Transverse colon (tissue), 4 donors: ENCODE measurements around the gene CARMIL1. TPM values are rescaled to one million over a fixed set of nuclear protein-coding genes. Genes with fewer than 3 reads are reported as not detected.
"Not testable (repeated sequence)": the region's sequence is repeated elsewhere in the genome, so short reads cannot be mapped to it uniquely, and the experiment has no call there.

Experiments used
- DNase-seq: peaks from one replicate; pipeline ENCODE4 v3.0.0-alpha.2; 2019
- H3K27ac ChIP-seq, 4 donors: fragments of 200-600 bp; sonication (generic); 2 replicates each; pipeline ENCODE4 v1.5.1; 2016 to 2018; ENCODE audit warnings: inconsistent platforms in 4 of 4
- H3K27me3 ChIP-seq: fragments of 200-600 bp; sonication (generic); 2 replicates; pipeline ENCODE4 v1.5.1; 2017; ENCODE audit warnings: inconsistent platforms
- H3K36me3 ChIP-seq, 4 donors: fragments of 200-600 bp; sonication (generic); 2 replicates each; pipeline ENCODE4 v1.5.1; 2017 to 2019; ENCODE audit warnings: inconsistent platforms in 4 of 4
- H3K4me1 ChIP-seq, 4 donors: fragments of 200-600 bp; sonication (generic); 2 replicates each; pipeline ENCODE4 v1.5.1; 2017 to 2020; ENCODE audit warnings: inconsistent platforms in 4 of 4
- H3K4me3 ChIP-seq, 4 donors: fragments of 200-600 bp; sonication (generic); 1 replicate in 1 of 4; 2 replicates in 3 of 4; pipeline versions ENCODE4 v1.5.1 to v1.6.1; 2017 to 2019; ENCODE audit warnings: inconsistent platforms in 4 of 4
- H3K9me3 ChIP-seq, 2 donors: fragments of 200-600 bp; sonication (generic); 2 replicates each; pipeline ENCODE4 v1.5.1; 2017 to 2019; ENCODE audit warnings: inconsistent platforms in 2 of 2
- EP300 ChIP-seq: sonication (generic); formaldehyde crosslinking; IDR thresholded peaks from one replicate; pipeline ENCODE4 v1.6.1; 2017; ENCODE audit warnings: antibody characterized with exemption, low read depth
- POLR2A ChIP-seq: fragments of 450-650 bp; IDR thresholded peaks from one replicate; pipeline ENCODE4 v1.6.1; 2016; ENCODE audit warnings: antibody characterized with exemption, mild to moderate bottlenecking, moderate library complexity
- POLR2AphosphoS5 ChIP-seq, 3 donors: sonication (generic); formaldehyde crosslinking; IDR thresholded peaks; one replicate each; pipeline ENCODE4 v1.6.1; 2016; ENCODE audit warnings: antibody characterized with exemption in 3 of 3
- WGBS, 2 donors: methylation state at CpG; one replicate each; pipeline ENCODE4 v1.1.5; 2018; ENCODE audit warnings: low coverage in 1 of 2; 5-methylcytosine and 5-hydroxymethylcytosine counted together
- in situ Hi-C, 4 donors: fragments of 200-750 bp; cut with MboI; loops; one replicate each; pipeline versions ENCODE4 v1.15.0 to v1.15.1; 2017; ENCODE audit warnings: low sequenced_read_pairs in 3 of 4, low pct_ligation_motif_present in 1 of 4, low pct_unique_long_range_greater_than_20kb in 1 of 4
- intact Hi-C: fragments of 100-400 bp; cut with DNase I; formaldehyde crosslinking; loops from one replicate; pipeline ENCODE4 v1.15.1; 2023; ENCODE audit warnings: low total_unique reads
- total RNA-seq, 4 donors: library from RNA; depleted of rRNA; stranded (reverse); fragments of >200 nt; gene quantifications; one replicate each; pipeline ENCODE4 v1.1.0, GENCODE V29; 2016
- TF ChIP-seq, protein P1 (sequence below), 5 experiments: fragments of 200-600 bp in 3 of 5; fragments of 450-650 bp in 2 of 5; sonication (generic) in 3 of 5; IDR thresholded peaks; 1 replicate in 2 of 5; 2 replicates in 3 of 5; pipeline ENCODE4 v1.5.1; 2016 to 2017; ENCODE audit warnings: antibody characterized with exemption in 5 of 5, inconsistent platforms in 3 of 5, mild to moderate bottlenecking in 2 of 5, moderate library complexity in 1 of 5

The CARMIL1 gene
- total RNA-seq, 4 donors from 2014 or later = 25.1 to 93.5 (median 61.0) TPM

DNA sequence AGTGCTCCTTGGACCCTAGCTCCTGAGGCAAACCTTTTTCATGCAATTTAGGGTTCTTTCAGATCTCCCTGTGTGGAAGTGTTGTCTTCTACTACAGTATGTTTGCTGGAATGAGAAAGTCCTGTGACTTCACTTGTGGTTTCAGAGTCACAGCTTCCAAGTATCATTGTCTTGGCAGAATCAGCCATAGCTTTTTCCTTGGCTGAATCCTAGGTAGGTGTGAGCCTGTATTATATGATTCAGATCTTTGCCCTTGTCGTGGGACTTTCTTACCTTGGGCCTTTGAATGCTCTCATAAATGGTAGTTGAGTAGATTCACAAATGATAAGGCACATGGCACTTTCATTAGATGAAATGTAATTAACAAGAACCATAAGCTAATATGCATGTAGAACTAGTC lies 16.5 kb downstream of the CARMIL1 start:
- H3K9me3 ChIP-seq = no peaks in the 10 kb centered on the region
- H3K4me1 ChIP-seq = peaks cover 0 to 16% (median 7%) of the 10 kb centered on the region in 4 donors
- TF ChIP-seq, protein P1, sequence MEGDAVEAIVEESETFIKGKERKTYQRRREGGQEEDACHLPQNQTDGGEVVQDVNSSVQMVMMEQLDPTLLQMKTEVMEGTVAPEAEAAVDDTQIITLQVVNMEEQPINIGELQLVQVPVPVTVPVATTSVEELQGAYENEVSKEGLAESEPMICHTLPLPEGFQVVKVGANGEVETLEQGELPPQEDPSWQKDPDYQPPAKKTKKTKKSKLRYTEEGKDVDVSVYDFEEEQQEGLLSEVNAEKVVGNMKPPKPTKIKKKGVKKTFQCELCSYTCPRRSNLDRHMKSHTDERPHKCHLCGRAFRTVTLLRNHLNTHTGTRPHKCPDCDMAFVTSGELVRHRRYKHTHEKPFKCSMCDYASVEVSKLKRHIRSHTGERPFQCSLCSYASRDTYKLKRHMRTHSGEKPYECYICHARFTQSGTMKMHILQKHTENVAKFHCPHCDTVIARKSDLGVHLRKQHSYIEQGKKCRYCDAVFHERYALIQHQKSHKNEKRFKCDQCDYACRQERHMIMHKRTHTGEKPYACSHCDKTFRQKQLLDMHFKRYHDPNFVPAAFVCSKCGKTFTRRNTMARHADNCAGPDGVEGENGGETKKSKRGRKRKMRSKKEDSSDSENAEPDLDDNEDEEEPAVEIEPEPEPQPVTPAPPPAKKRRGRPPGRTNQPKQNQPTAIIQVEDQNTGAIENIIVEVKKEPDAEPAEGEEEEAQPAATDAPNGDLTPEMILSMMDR (IDR thresholded peaks at IDR 0.05) = no peak
- TF ChIP-seq POLR2A (no peak), POLR2AphosphoS5 (IDR thresholded peaks at IDR 0.05) (no peak), EP300 (no peak)
- H3K36me3 ChIP-seq = no peaks in the 10 kb centered on the region
- in situ Hi-C loops = no loop called here
- no peak for DNase-seq
- peak overlapping the region in 1 of 4 donors; percentile 57 for H3K27ac ChIP-seq
- H3K4me3 ChIP-seq = no peak overlapping the region
- intact Hi-C loops = no loop called here
- whole genome bisulfite sequencing, 2 donors = 20 to 43% methylated on average over 1 of the region's 1 CpG
- H3K27me3 ChIP-seq = no peaks in the 10 kb centered on the region

DNA sequence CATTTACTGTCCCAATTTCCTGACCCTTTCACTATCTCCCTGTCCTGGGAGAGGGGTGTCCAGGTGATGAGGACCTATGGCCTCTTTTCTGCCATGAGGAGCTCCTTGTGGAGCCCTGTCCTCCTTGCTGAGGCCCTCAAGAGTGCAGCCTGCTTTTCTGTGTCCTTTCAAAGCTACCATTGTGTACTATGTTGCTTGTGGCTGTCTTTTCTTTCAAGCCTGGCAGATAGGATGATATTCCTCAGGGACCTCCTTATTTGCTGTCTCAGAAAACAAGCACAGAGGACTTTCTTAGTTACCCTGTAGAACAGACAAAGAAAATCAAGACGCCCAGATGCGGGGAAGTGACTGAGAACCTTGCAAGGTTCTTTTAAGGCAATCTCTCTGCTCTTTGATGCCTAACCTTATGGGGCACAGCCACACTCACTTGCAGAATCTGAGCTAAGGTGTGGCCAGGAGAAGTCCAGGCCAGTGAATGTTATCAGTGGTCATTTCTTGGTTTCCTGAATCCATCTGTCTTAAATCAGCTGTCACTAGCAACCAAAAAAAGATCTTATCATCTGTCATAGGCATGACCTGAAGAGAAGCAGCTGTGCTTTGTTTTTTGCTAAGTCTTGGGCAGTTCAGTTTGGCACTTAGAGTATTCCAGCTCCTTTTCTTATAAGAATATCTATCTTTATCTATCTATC lies 17.2 kb downstream of the CARMIL1 start:
- peak overlapping the region in 3 of 4 donors; percentile 47 to 57 (median 55) for H3K27ac ChIP-seq
- DNase-seq = no peak
- TF ChIP-seq, protein P1 (IDR thresholded peaks at IDR 0.05) = no peak
- TF ChIP-seq POLR2A (no peak), POLR2AphosphoS5 (IDR thresholded peaks at IDR 0.05) (no peak), EP300 (no peak)
- 97% methylated on average over 2 of the region's 2 CpGs; no CpG with 5 or more reads in 1 of the 2 donors for WGBS, 2 donors
- H3K36me3 ChIP-seq = no peaks in the 10 kb centered on the region
- H3K4me3 ChIP-seq = no peak overlapping the region
- H3K4me1 ChIP-seq = peaks cover 0 to 20% (median 9%) of the 10 kb centered on the region in 4 donors
- H3K27me3 ChIP-seq = no peaks in the 10 kb centered on the region
- in situ Hi-C loops (no loop called here), intact Hi-C loops (no loop called here)
- H3K9me3 ChIP-seq = no peaks in the 10 kb centered on the region

DNA sequence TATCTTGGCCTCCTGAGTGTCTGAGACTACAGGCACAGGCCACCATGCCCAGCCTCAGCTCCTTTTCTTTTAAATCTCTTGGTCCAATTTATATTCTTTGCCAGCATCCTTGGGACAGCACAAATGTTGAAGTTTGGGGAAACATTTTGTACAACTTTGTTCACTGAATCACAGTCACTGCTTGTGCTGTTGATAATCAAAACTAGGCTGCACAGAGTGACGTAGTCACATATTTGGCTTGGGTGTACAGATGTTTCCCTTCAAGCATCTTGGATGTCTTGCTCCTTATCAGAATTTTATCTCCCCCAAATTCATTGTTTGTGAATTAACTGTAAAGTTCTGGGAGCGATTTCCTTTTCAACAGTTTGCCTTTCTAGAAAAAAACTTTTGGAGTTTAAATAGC lies 17.9 kb downstream of the CARMIL1 start:
- TF ChIP-seq, protein P1 (IDR thresholded peaks at IDR 0.05) = no peak
- TF ChIP-seq POLR2A (no peak), POLR2AphosphoS5 (IDR thresholded peaks at IDR 0.05) (peak in 1 of 3 donors; percentile 62), EP300 (no peak)
- Histone ChIP-seq H3K36me3 (no peaks in the 10 kb centered on the region), H3K27ac (peak overlapping the region in 3 of 4 donors; percentile 47 to 57 (median 55)), H3K4me3 (no peak overlapping the region), H3K4me1 (peaks cover 0 to 27% (median 13%) of the 10 kb centered on the region in 4 donors), H3K27me3 (no peaks in the 10 kb centered on the region), H3K9me3 (no peaks in the 10 kb centered on the region)
- intact Hi-C loops (no loop called here), in situ Hi-C loops (no loop called here)
- no peak for DNase-seq
- 31 to 57% methylated on average over 2 of the region's 2 CpGs for WGBS, 2 donors

DNA sequence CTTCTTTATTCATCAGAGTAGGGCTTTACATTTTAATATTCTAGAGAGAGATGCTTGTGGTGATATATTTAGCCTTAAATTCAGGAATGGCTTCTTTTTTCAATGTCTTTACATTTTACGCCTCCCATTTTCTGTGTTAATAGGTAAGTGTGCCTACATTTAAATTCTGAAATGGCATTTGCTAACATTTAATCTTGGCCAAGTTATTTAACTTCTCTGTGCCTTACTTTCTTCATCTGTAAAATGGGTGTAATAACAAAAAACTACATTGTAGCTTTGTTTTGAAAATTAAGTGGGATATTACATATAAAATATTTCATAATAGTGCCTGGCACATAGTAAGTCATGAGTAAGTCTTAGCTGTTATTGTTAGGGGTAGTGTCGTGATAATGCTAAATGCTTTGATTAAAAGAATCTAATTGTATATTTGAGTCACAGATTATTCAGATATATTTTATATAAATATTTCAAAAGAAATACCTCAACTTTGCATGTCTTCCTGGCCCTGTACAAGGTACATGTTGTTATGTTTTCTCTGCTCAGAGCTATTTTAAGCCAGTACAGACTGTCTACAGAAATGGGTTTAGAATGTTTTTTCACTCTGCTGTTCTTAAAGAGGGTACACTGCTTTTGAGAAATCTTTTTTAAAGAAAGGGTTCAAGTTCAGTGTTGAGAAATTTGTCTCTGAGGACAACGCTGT lies 18.8 kb downstream of the CARMIL1 start:
- H3K27ac ChIP-seq = peak overlapping the region in 3 of 4 donors; percentile 16 to 57 (median 17)
- WGBS, 2 donors = 81 to 87% methylated on average over 3 of the region's 3 CpGs
- H3K4me3 ChIP-seq = no peak overlapping the region
- no peak for DNase-seq
- in situ Hi-C loops = no loop called here
- H3K9me3 ChIP-seq = no peaks in the 10 kb centered on the region
- H3K27me3 ChIP-seq = no peaks in the 10 kb centered on the region
- TF ChIP-seq POLR2A (no peak), POLR2AphosphoS5 (IDR thresholded peaks at IDR 0.05) (no peak), EP300 (no peak)
- TF ChIP-seq, protein P1 (IDR thresholded peaks at IDR 0.05) = no peak
- intact Hi-C loops = no loop called here
- H3K4me1 ChIP-seq = peaks cover 0 to 36% (median 19%) of the 10 kb centered on the region in 4 donors
- no peaks in the 10 kb centered on the region for H3K36me3 ChIP-seq

DNA sequence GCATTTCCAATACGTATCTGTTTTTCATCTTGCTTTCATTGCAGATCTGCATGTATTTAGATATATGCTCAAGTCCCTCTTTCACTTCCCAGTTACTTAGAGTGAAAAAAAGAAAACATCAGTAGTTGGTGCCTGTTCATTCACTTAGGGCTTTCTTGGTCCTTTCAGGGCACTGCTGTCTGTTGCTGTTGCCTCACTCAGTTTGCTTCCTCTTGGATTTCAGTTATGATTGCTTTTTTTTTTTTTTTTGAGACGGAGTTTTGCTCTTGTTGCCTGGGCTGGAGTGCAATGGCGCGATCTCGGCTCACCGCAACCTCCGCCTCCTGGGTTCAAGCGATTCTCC lies 19.3 kb downstream of the CARMIL1 start:
- Histone ChIP-seq H3K4me1 (peaks cover 0 to 41% (median 21%) of the 10 kb centered on the region in 4 donors), H3K27ac (peak overlapping the region in 1 of 4 donors; percentile 51)
- H3K36me3 ChIP-seq, H3K9me3 ChIP-seq, in situ Hi-C loops, H3K27me3 ChIP-seq, intact Hi-C loops, DNase-seq, H3K4me3 ChIP-seq: not testable (repeated sequence)
- WGBS, 2 donors = 88 to 91% methylated on average over 8 of the region's 8 CpGs
